Mesodermal cell (in vitro differentiated cells): ENCODE data around the gene EIF5A2.

ENCODE experiments used
- H3K27ac ChIP-seq: 2 replicates; pipeline ENCODE4 v1.7.0; 2013; ENCODE audit warnings: mild to moderate bottlenecking, low read depth, low read length, moderate library complexity; ENCODE audit not compliant: severe bottlenecking
- H3K36me3 ChIP-seq: 2 replicates; pipeline ENCODE4 v1.7.1; 2013; ENCODE audit warnings: mild to moderate bottlenecking, low read length, moderate library complexity; ENCODE audit not compliant: control insufficient read depth, insufficient read depth
- H3K4me1 ChIP-seq: one replicate; pipeline ENCODE4 v1.7.1; 2013; ENCODE audit warnings: mild to moderate bottlenecking, low read length; ENCODE audit not compliant: insufficient read depth, control insufficient read depth, poor library complexity, severe bottlenecking
- H3K4me3 ChIP-seq: 2 replicates; pipeline ENCODE4 v1.7.0; 2013; ENCODE audit warnings: low read length, control low read depth, mild to moderate bottlenecking; ENCODE audit not compliant: insufficient read depth, poor library complexity, severe bottlenecking; ENCODE audit errors: extremely low read depth
- H3K9me3 ChIP-seq: 2 replicates; pipeline ENCODE4 v1.7.1; 2013; ENCODE audit warnings: mild to moderate bottlenecking, low read length, moderate library complexity; ENCODE audit not compliant: control insufficient read depth
- WGBS, 2 experiments: methylation state at CpG; one replicate each; pipeline ENCODE4 v1.1.5; 2013; ENCODE audit warnings: missing lambda C conversion rate in 2 of 2; ENCODE audit not compliant: insufficient coverage in 2 of 2; 5-methylcytosine and 5-hydroxymethylcytosine counted together

The EIF5A2 gene

GRCh38 chr3:170852324-170852723 is 56.1 kb downstream of the EIF5A2 start:
- Histone ChIP-seq H3K4me3 (no peak overlapping the region), H3K27ac (no peak overlapping the region), H3K4me1 (no peaks in the 10 kb centered on the region), H3K36me3 (no peaks in the 10 kb centered on the region), H3K9me3 (no peaks in the 10 kb centered on the region)
- 86 to 100% methylated on average over 1 of the region's 4 CpGs for WGBS, 2 experiments

GRCh38 chr3:170848292-170848917 is 60.0 kb downstream of the EIF5A2 start:
- Histone ChIP-seq H3K27ac (no peak overlapping the region), H3K9me3 (peaks cover 10% of the 10 kb centered on the region), H3K4me1 (no peaks in the 10 kb centered on the region), H3K4me3 (no peak overlapping the region), H3K36me3 (no peaks in the 10 kb centered on the region)
- WGBS, 2 experiments: 83 to 100% methylated on average over 1 of the region's 2 CpGs

GRCh38 chr3:170844377-170844776 is 64.1 kb downstream of the EIF5A2 start:
- H3K27ac ChIP-seq: no peak overlapping the region
- no peak overlapping the region for H3K4me3 ChIP-seq
- no peaks in the 10 kb centered on the region for H3K4me1 ChIP-seq
- H3K9me3 ChIP-seq: peaks cover 10% of the 10 kb centered on the region
- H3K36me3 ChIP-seq: no peaks in the 10 kb centered on the region

DNA sequence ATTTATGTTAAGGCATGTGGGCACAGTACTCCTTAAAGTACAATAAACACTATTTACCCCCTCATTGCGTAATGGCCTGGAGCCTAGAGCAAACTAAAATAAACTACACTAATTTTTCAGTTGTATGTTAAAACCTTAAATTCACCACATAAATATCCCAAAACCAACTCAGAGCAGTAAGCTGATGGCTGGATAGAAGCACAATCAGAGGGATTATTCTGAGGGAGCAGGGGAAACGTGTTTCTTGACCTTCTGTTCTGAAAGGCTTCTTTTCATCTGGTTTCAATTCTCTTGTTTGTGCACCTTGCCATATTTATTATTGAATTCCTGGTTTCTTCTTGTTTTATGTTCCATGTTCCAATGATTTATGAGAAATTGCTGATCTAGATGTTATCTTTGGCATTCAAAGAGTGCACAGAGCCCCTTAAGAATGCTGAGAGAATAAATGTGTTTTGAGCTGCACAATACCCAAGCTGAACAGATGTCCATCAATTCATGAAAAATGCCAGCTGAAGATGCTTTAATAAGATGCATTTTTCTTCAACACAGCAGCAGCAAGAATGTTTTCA is 68.1 kb downstream of the EIF5A2 start:
- H3K36me3 ChIP-seq: no peaks in the 10 kb centered on the region
- no peaks in the 10 kb centered on the region for H3K4me1 ChIP-seq
- peaks cover 10% of the 10 kb centered on the region for H3K9me3 ChIP-seq
- WGBS, 2 experiments: 95% methylated on average over 2 of the region's 2 CpGs; no CpG with 5 or more reads in 1 of the 2 experiments
- no peak overlapping the region for H3K27ac ChIP-seq
- no peak overlapping the region for H3K4me3 ChIP-seq

DNA sequence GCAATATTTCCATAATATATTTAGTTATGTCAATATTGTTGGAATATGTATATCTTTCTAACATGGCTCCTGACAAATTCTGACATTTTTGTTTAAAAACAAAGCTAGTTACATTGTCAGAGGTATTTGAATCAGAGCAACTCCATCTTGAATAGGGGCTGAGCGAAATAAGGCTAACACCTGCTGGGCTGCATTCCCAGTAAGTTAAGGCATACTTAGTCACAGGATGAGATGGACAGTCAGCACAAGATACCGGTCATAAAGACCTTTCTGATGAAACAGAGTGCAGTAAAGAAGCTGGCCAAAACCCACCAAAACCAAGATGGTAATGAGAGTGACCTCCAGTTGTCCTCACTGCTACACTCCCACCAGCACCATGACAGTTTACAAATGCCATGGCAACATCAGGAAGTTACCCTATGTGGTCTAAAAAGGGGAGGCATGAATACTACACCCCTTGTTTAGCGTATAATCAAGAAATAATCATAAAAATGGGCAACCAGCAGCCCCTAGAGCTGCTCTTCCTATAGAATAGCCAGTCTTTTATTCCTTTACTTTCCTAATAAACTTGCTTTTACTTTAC is 68.8 kb downstream of the EIF5A2 start:
- Histone ChIP-seq H3K4me1 (no peaks in the 10 kb centered on the region), H3K4me3 (no peak overlapping the region), H3K36me3 (no peaks in the 10 kb centered on the region), H3K27ac (no peak overlapping the region), H3K9me3 (peaks cover 7% of the 10 kb centered on the region)
- WGBS, 2 experiments: 88 to 100% methylated on average over 2 to 3 of the region's 3 CpGs
